ENCODE measurements around the gene RIPPLY1. TPM values are rescaled to one million over a fixed set of nuclear protein-coding genes. Genes with fewer than 3 reads are reported as not detected.
A peak's percentile ranks its signal among the peaks of the same experiment; 100 is the strongest.

RIPPLY1 gene
- total RNA-seq, 3 donors from 2014 or later = 0.66 TPM; not detected in 2

- no peak for DNase-seq (ENCODE audit: low spot score in 2 of 2)
- Histone ChIP-seq H3K4me3 (no peak overlapping the region), H3K27me3 (peaks cover 0 to 70% of the 10 kb centered on the region in 2 donors), H3K36me3 (no peaks in the 10 kb centered on the region), H3K9me3 (no peaks in the 10 kb centered on the region), H3K27ac (no peak overlapping the region), H3K4me1 (no peaks in the 10 kb centered on the region)
- intact Hi-C loops (cut with DNase I; ENCODE audit: low total_unique reads) = no loop called here
- TF ChIP-seq POLR2A (IDR thresholded peaks at IDR 0.05) = no peak
- TF ChIP-seq CTCF (IDR thresholded peaks at IDR 0.05) = no peak
- no peak for TF ChIP-seq POLR2AphosphoS5 (IDR thresholded peaks at IDR 0.05)
Observed at GRCh38 chrX:106899276-106899675, 3.9 kb downstream of the RIPPLY1 start.

- intact Hi-C loops (cut with DNase I; ENCODE audit: low total_unique reads) = no loop called here
- H3K27me3 ChIP-seq = peaks cover 0 to 72% of the 10 kb centered on the region in 2 donors
- H3K36me3 ChIP-seq = no peaks in the 10 kb centered on the region
- no peak overlapping the region for H3K27ac ChIP-seq
- DNase-seq (ENCODE audit: low spot score in 2 of 2) = no peak
- no peaks in the 10 kb centered on the region for H3K4me1 ChIP-seq
- H3K9me3 ChIP-seq = no peaks in the 10 kb centered on the region
- H3K4me3 ChIP-seq = no peak overlapping the region
- TF ChIP-seq CTCF (IDR thresholded peaks at IDR 0.05) (no peak), POLR2A (IDR thresholded peaks at IDR 0.05) (no peak), POLR2AphosphoS5 (IDR thresholded peaks at IDR 0.05) (no peak)
Observed at GRCh38 chrX:106898462-106898861, 4.7 kb downstream of the RIPPLY1 start.

- no peak for DNase-seq (ENCODE audit: low spot score in 2 of 2)
- H3K36me3 ChIP-seq = no peaks in the 10 kb centered on the region
- no peak overlapping the region for H3K4me3 ChIP-seq
- no peaks in the 10 kb centered on the region for H3K9me3 ChIP-seq
- no peak overlapping the region for H3K27ac ChIP-seq
- H3K4me1 ChIP-seq = no peaks in the 10 kb centered on the region
- intact Hi-C loops (cut with DNase I; ENCODE audit: low total_unique reads) = no loop called here
- no peak for TF ChIP-seq POLR2AphosphoS5 (IDR thresholded peaks at IDR 0.05)
- TF ChIP-seq POLR2A (IDR thresholded peaks at IDR 0.05) = no peak
- TF ChIP-seq CTCF (IDR thresholded peaks at IDR 0.05) = no peak
- H3K27me3 ChIP-seq = peaks cover 0 to 74% of the 10 kb centered on the region in 2 donors
Observed at GRCh38 chrX:106897259-106897658, 5.9 kb downstream of the RIPPLY1 start.

- Histone ChIP-seq H3K4me1 (no peaks in the 10 kb centered on the region), H3K27me3 (peaks cover 0 to 68% of the 10 kb centered on the region in 2 donors), H3K4me3 (no peak overlapping the region), H3K27ac (no peak overlapping the region), H3K9me3 (no peaks in the 10 kb centered on the region), H3K36me3 (no peaks in the 10 kb centered on the region)
- intact Hi-C loops (cut with DNase I; ENCODE audit: low total_unique reads) = no loop called here
- TF ChIP-seq CTCF (IDR thresholded peaks at IDR 0.05) (no peak), POLR2A (IDR thresholded peaks at IDR 0.05) (no peak), POLR2AphosphoS5 (IDR thresholded peaks at IDR 0.05) (no peak)
- no peak for DNase-seq (ENCODE audit: low spot score in 2 of 2)
Observed at GRCh38 chrX:106894978-106895452, 8.1 kb downstream of the RIPPLY1 start.

GRCh38 chrX:106894392-106894909, 8.7 kb downstream of the RIPPLY1 start:
- Histone ChIP-seq H3K4me1 (no peaks in the 10 kb centered on the region), H3K27me3 (peaks cover 0 to 67% of the 10 kb centered on the region in 2 donors), H3K4me3 (no peak overlapping the region), H3K9me3 (no peaks in the 10 kb centered on the region), H3K27ac (no peak overlapping the region), H3K36me3 (no peaks in the 10 kb centered on the region)
- intact Hi-C loops (cut with DNase I; ENCODE audit: low total_unique reads) = no loop called here
- peak in 1 of 2 donors; percentile 34 for DNase-seq (ENCODE audit: low spot score in 2 of 2)
- TF ChIP-seq POLR2A (IDR thresholded peaks at IDR 0.05) (no peak), CTCF (IDR thresholded peaks at IDR 0.05) (peak; percentile 45 to 63 (median 47)), POLR2AphosphoS5 (IDR thresholded peaks at IDR 0.05) (no peak)
